Left lung (tissue), 10 donors: ENCODE data around the gene NAA15. TPM values are rescaled to one million over a fixed set of nuclear protein-coding genes. Genes with fewer than 3 reads are reported as not detected.

Experiments
- ATAC-seq: fragments of 200-7000 bp; cut with Tn5 transposase; one replicate; pipeline ENCODE4 v1.9.1; 2020; ENCODE audit warnings: moderate library complexity
- DNase-seq, 4 donors: peaks; one replicate each; pipeline ENCODE4 v3.0.0-alpha.2; 2013 to 2020
- H3K27ac ChIP-seq, 2 donors: fragments of 200-600 bp; sonication (generic) in 1 of 2; one replicate each; pipeline versions ENCODE4 v1.5.0 to v1.8.0; 2020 to 2021
- H3K27me3 ChIP-seq, 2 donors: fragments of 200-600 bp; sonication (generic) in 1 of 2; one replicate each; pipeline versions ENCODE4 v1.5.0 to v1.8.0; 2020 to 2021
- H3K36me3 ChIP-seq, 2 donors: fragments of 200-600 bp; sonication (generic) in 1 of 2; one replicate each; pipeline versions ENCODE4 v1.5.0 to v1.8.0; 2020 to 2021
- H3K4me1 ChIP-seq, 2 donors: fragments of 200-600 bp; one replicate each; pipeline ENCODE4 v1.8.0; 2021
- H3K4me3 ChIP-seq, 2 donors: fragments of 200-600 bp; sonication (generic) in 1 of 2; one replicate each; pipeline versions ENCODE4 v1.5.0 to v1.8.0; 2020 to 2021; ENCODE audit warnings: mild to moderate bottlenecking in 1 of 2
- H3K9me3 ChIP-seq, 2 donors: fragments of 200-600 bp; sonication (generic) in 1 of 2; one replicate each; pipeline versions ENCODE4 v1.5.0 to v1.8.0; 2020 to 2021
- CTCF ChIP-seq, 2 donors: fragments of 200-600 bp; sonication (generic) in 1 of 2; IDR thresholded peaks; one replicate each; pipeline versions ENCODE4 v1.5.0 to v1.8.0; 2021; ENCODE audit warnings: antibody characterized with exemption in 2 of 2
- intact Hi-C, 2 donors: fragments of 100-400 bp; cut with DNase I; formaldehyde crosslinking; loops; one replicate each; pipeline versions ENCODE4 v1.11.2 to v1.14.2; 2022
- polyA plus RNA-seq, 6 donors: library from polyadenylated mRNA; unstranded; fragments of 120-200 nt; gene quantifications; one replicate each; pipeline ENCODE4 v1.2.1, GENCODE V29; 2013; ENCODE audit not compliant: insufficient read length in 6 of 6
- total RNA-seq, 2 donors: library from RNA; stranded (reverse); fragmentation: NEBNext Ultra II Directional; extraction: Animal tissue kit (Norgen Biotek cat#: 25700); gene quantifications; one replicate each; pipeline ENCODE4 v1.2.1, GENCODE V29; 2021
- donor health status: DM: no; HTN: yes; CAD: no.
- donor health status: DM: no; HTN: no; CAD: no.

NAA15 gene
- total and polyA plus RNA-seq, 8 donors = 30.0 to 49.6 (median 32.8) TPM

- intact Hi-C loops = loop anchor here in 1 of 2 donors (10.0 kb wide), 1 partner anchor 261 kb away; no protein-coding TSS in a partner anchor
- peak overlapping the region; percentile 76 to 85 for H3K27ac ChIP-seq
- H3K9me3 ChIP-seq = no peaks in the 10 kb centered on the region
- H3K27me3 ChIP-seq = no peaks in the 10 kb centered on the region
- DNase-seq = peak; percentile 95 to 100 (median 98)
- peak; percentile 98 for ATAC-seq
- peaks cover 11 to 47% of the 10 kb centered on the region in 2 donors for H3K4me1 ChIP-seq
- H3K36me3 ChIP-seq = peaks cover 0 to 29% of the 10 kb centered on the region in 2 donors
- peak overlapping the region; percentile 74 to 90 for H3K4me3 ChIP-seq
- peak; percentile 95 to 96 for TF ChIP-seq CTCF (IDR thresholded peaks at IDR 0.05)
Measured at GRCh38 chr4:139295206-139295941, 5.9 kb upstream of the NAA15 start.

GRCh38 chr4:139295942-139296299 is 5.4 kb upstream of the NAA15 start:
- peaks cover 0 to 23% of the 10 kb centered on the region in 2 donors for H3K36me3 ChIP-seq
- no peaks in the 10 kb centered on the region for H3K9me3 ChIP-seq
- peak overlapping the region; percentile 74 to 90 for H3K4me3 ChIP-seq
- H3K27me3 ChIP-seq = no peaks in the 10 kb centered on the region
- intact Hi-C loops = loop anchor here in 1 of 2 donors (10.0 kb wide), 1 partner anchor 261 kb away; no protein-coding TSS in a partner anchor
- peak overlapping the region; percentile 76 to 85 for H3K27ac ChIP-seq
- ATAC-seq (no peak), DNase-seq (no peak)
- H3K4me1 ChIP-seq = peaks cover 13 to 49% of the 10 kb centered on the region in 2 donors
- no peak for TF ChIP-seq CTCF (IDR thresholded peaks at IDR 0.05)

GRCh38 chr4:139297001-139297410 is 4.3 kb upstream of the NAA15 start:
- H3K4me3 ChIP-seq = no peak overlapping the region
- no peak for TF ChIP-seq CTCF (IDR thresholded peaks at IDR 0.05)
- no peak for ATAC-seq
- no peaks in the 10 kb centered on the region for H3K27me3 ChIP-seq
- no peak overlapping the region for H3K27ac ChIP-seq
- intact Hi-C loops = loop anchor here in 1 of 2 donors (10.0 kb wide), 1 partner anchor 262 kb away; no protein-coding TSS in a partner anchor
- no peaks in the 10 kb centered on the region for H3K9me3 ChIP-seq
- no peak for DNase-seq
- peaks cover 0 to 12% of the 10 kb centered on the region in 2 donors for H3K36me3 ChIP-seq
- H3K4me1 ChIP-seq = peaks cover 13 to 49% of the 10 kb centered on the region in 2 donors

GRCh38 chr4:139299536-139299935 is 1.8 kb upstream of the NAA15 start:
- DNase-seq (no peak), ATAC-seq (no peak)
- H3K9me3 ChIP-seq = no peaks in the 10 kb centered on the region
- H3K4me1 ChIP-seq = peaks cover 21 to 52% of the 10 kb centered on the region in 2 donors
- no peaks in the 10 kb centered on the region for H3K27me3 ChIP-seq
- H3K36me3 ChIP-seq = peaks cover 0 to under 1% of the 10 kb centered on the region in 2 donors
- H3K4me3 ChIP-seq = peak overlapping the region in 1 of 2 donors; percentile 99
- H3K27ac ChIP-seq = peak overlapping the region in 1 of 2 donors; percentile 93
- no peak for TF ChIP-seq CTCF (IDR thresholded peaks at IDR 0.05)
- intact Hi-C loops = loop anchor here in 1 of 2 donors (10.0 kb wide), 1 partner anchor 265 kb away; no protein-coding TSS in a partner anchor

GRCh38 chr4:139300431-139301112 is 733 bp upstream of the NAA15 start:
- peak overlapping the region; percentile 89 to 93 for H3K27ac ChIP-seq
- DNase-seq (peak in 1 of 4 donors; percentile 27), ATAC-seq (peak; percentile 34)
- peak overlapping the region; percentile 91 to 99 for H3K4me3 ChIP-seq
- peaks cover 21 to 47% of the 10 kb centered on the region in 2 donors for H3K4me1 ChIP-seq
- H3K9me3 ChIP-seq = no peaks in the 10 kb centered on the region
- no peak for TF ChIP-seq CTCF (IDR thresholded peaks at IDR 0.05)
- intact Hi-C loops = no loop called here
- H3K36me3 ChIP-seq = peaks cover 0 to 4% of the 10 kb centered on the region in 2 donors
- H3K27me3 ChIP-seq = no peaks in the 10 kb centered on the region
